GM19455 (cell line): ENCODE results near the gene SOX5.

Source experiments
- ATAC-seq: cut with Tn5 transposase; IDR thresholded peaks from one replicate; pipeline ENCODE4 v1.9.1; 2021; ENCODE audit not compliant: unreplicated experiment

The SOX5 gene

GRCh38 chr12:23699031-23699430 lies 250.4 kb downstream of the SOX5 start:
- ATAC-seq, result no peak

DNA sequence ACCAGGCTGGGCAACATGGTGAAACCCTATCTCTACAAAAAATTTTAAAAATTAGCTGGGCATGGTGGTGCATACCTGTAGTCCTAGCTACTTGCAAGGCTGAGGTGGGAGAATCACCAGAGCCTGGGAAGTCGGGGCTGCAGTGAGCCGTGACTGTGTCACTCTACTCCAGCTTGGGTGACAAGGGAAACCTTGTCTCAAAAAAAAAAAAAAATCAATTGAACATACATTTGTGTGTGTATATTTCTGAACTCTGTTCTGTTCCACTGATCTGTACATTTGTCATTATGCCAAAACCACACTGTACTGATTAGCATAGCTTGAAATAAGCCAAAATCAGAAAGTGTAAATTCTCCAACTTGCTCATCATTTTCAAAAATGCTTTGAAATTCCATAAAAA lies 254.6 kb downstream of the SOX5 start:
- ATAC-seq, result no peak

DNA sequence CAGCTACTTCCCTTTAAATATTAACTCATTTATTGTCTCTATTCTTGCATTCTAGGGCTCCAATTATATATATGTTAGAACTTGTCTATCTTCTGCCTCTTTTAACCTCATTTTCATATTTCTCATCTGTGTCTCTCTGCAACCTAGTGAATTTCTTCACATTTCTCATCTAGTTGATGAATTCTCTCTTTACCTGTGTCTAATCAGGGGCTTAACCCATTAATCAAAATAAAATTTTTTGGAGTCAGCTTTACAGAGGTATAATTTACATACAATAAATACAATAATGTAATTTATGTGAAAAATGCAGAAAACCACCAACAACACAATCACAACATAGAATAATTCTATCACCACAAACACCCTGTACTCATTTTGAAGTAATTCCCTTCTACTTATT lies 255.2 kb downstream of the SOX5 start:
- ATAC-seq, result no peak

- ATAC-seq, result no peak
Measured at GRCh38 chr12:23687947-23688346, 261.5 kb downstream of the SOX5 start.

GRCh38 chr12:23686095-23686494 lies 263.4 kb downstream of the SOX5 start:
- no peak for ATAC-seq

GRCh38 chr12:23684121-23684520 lies 265.3 kb downstream of the SOX5 start:
- no peak for ATAC-seq

DNA sequence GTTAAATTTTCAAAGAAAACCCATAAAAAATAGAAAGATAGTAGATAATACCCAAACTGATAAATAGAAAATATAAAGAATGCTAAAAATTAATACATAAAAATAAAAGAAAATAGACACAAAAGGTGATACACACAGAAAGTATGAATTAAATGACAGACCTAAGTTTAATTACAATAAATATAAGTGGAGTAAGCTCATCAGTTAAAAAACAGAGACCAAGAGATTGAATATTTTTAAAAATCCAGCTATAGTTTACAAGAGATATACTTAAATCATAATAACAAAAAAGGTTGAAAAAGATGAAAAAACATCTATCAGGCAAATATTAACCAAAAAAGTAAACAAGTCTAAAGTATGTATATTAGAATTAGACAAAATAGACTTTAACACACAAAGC lies 268.2 kb downstream of the SOX5 start:
- no peak for ATAC-seq

DNA sequence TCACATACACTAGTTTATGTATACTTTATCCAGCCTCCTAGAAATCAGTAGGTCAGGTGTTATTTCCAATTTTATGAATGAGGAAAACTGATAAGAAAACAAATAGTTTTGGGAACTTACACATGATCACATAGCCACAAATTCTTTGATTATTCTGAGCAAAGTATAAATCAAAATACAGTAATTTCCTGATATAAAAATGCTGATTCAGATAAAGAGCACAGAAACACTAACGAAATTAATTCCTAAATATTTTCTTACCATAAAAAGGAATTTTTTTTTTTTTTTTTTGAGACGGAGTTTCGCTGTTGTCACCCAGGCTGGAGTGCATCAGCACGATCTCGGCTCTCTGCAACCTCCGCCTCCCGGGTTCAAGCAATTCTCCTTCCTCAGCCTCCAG lies 275.4 kb downstream of the SOX5 start:
- ATAC-seq, result no peak

- ATAC-seq, result no peak
Measured at GRCh38 chr12:23671881-23672280, 277.6 kb downstream of the SOX5 start.

GRCh38 chr12:23670684-23671083 lies 278.8 kb downstream of the SOX5 start:
- no peak for ATAC-seq

- ATAC-seq, result no peak
Measured at GRCh38 chr12:23669691-23670090, 279.8 kb downstream of the SOX5 start.

DNA sequence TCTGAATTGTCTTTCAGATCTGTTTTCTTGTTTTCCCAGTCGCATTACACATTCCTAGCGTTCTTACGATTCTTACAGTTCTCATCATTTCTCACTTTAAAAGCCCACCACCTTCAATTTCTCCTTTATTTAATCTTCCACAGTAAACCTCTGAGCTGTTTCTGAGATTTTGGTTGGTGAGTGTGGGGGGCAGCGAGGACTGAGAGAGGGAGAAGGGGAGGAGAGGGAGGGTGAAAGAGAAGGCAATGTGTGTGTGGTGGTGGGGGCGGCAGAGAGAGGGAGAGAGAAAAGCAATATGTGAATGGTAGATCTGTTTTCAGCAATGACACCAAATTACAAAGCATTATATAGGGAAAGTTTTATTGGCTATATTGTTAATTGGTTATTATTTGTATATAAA lies 282.6 kb downstream of the SOX5 start:
- ATAC-seq, result no peak

DNA sequence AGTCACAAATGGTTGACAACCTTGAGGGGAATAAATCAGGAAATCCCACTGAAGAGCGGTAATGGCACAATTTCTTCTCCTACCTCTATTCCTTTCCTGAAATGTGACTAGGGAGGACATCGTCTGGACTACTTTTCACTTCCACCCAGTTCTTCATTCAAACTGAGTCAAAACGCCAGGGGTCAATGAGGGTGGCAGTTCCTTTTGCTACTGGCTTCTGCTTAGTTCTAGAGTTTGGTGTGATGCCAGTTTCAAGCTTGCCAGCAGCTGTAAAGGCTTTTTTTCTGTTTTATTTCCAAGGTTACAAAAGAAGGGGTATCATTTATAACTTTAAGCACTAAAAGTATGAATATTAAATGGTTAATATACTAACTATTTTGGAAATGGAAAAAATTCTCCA lies 286.5 kb downstream of the SOX5 start:
- ATAC-seq, result no peak

GRCh38 chr12:23659131-23659530 lies 290.3 kb downstream of the SOX5 start:
- ATAC-seq, result no peak

- no peak for ATAC-seq
Measured at GRCh38 chr12:23657598-23657997, 291.9 kb downstream of the SOX5 start.

DNA sequence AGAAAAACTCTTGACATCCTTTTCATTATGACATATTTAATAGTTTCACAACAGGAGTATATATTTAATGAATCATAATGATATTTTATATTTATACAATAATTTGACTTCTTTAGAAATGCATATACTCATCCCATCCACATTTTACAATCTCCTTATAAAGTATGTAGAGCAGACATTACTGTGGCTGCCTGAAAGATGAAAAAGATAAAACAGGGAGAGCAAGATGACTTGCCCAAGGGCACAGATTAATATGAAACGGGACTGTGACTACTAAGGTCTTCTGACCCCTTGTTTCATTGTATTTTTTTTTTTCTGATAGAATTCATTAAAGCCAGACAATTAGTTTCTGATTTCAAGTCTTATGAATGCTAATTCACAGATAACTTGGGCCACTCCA lies 293.6 kb downstream of the SOX5 start:
- no peak for ATAC-seq

DNA sequence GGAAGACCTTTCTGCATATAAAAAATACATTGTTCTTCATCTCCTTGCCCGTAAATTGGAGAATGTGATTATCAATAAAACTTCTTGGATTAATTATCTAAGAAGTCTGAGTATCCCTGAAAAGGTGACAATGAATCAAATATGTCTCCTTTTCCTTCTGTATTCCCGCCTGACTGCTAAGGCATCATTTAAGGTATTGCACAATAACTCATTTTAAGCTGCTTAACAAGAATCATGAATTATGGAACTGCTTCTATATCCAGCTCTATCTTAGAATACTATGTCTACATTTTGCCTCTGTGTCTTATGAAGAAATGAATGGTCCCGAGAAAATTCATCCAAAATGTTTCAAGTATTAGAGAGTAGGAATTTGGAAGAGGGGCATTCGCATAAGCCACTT lies 294.4 kb downstream of the SOX5 start:
- no peak for ATAC-seq

DNA sequence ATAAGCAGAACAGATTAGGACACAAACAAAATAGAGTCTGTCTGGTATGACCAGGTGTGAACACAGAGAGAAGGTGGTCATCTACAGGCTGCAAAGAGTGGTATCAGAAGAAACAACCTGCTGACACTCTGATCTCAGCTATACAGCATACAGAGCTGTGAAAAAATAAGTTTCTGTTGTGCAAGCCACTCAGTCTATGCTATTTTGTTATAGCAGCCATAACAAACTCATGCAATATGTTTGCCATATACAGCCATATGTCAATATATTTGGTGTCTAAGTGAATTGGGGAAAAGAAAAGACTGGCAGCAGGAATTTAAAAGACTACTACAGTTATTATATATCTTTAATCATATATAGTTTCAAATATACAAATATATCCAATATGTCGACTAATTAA lies 300.9 kb downstream of the SOX5 start:
- no peak for ATAC-seq

- ATAC-seq, result no peak
Measured at GRCh38 chr12:23640754-23641153, 308.7 kb downstream of the SOX5 start.

DNA sequence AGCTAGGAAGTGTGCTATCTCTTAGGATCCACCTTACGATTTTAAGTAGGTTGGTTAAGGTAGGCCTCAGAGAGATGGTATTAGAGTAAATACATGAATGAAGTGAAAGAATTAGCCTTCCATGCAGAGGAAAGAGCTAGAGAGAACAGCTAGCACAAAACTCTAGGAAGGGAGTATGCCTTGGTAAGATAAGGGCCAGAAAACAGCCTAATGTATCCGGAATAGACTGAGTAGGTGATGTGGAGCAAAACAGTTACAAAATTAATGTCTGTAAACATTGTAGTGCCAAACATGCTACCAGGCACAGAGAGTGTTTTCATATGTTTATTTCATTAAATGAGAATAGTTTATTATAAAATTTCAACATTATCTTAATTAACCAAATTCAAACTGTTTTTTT lies 315.1 kb downstream of the SOX5 start:
- no peak for ATAC-seq

DNA sequence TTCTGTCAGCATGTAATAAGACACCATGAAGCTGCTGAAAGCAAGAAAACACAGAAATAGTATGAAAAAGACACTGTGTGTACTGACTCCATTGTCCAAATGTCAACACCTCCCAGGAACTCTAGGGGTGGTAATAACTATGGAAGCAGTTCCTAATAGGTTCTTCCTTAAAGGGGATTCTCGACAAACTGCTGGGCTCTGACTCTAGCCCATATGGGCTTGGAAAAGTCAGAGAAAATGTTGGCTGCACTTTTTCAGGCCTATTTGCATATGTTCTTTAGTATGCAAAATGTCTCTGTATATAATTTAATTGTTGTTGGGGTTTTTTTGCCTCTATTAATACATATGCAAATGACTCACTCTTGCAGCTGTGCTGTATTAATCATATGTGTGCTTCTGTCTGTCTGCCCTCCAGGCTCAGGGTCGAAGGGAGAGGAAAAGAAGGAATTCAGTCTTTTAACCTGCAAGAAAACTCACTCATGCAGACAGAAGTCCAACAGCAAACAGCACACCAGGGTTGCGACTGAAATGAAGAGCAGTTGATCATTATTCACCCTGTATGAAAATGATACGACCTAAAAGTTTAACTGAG lies 317.6 kb downstream of the SOX5 start:
- ATAC-seq, result no peak

GRCh38 chr12:23630524-23630923 lies 318.9 kb downstream of the SOX5 start:
- ATAC-seq, result no peak

GRCh38 chr12:23628806-23629205 lies 320.7 kb downstream of the SOX5 start:
- no peak for ATAC-seq

- ATAC-seq, result no peak
Measured at GRCh38 chr12:23626791-23627190, 322.7 kb downstream of the SOX5 start.
